Measurements from ENCODE around the gene MYRF. TPM values are rescaled to one million over a fixed set of nuclear protein-coding genes. Genes with fewer than 3 reads are reported as not detected.

MYRF gene
- total RNA-seq, 1 experiment from 2014 or later: 0.30 TPM

GRCh38 chr11:61718046-61718531 lies 34.3 kb upstream of the MYRF start:
- no peak for DNase-seq (ENCODE audit: extremely low read depth, low read depth)

GRCh38 chr11:61718621-61719302 lies 33.7 kb upstream of the MYRF start:
- DNase-seq (ENCODE audit: extremely low read depth, low read depth): no peak

- DNase-seq (ENCODE audit: extremely low read depth, low read depth): no peak
These were observed 32.5 kb upstream of the MYRF start for GRCh38 chr11:61719978-61720377.

- no peak for DNase-seq (ENCODE audit: extremely low read depth, low read depth)
These were observed 31.8 kb upstream of the MYRF start for GRCh38 chr11:61720597-61720996.

GRCh38 chr11:61724437-61724836 lies 28.0 kb upstream of the MYRF start:
- DNase-seq (ENCODE audit: extremely low read depth, low read depth): no peak

- no peak for DNase-seq (ENCODE audit: extremely low read depth, low read depth)
These were observed 26.6 kb upstream of the MYRF start for GRCh38 chr11:61725781-61726231.

GRCh38 chr11:61726775-61727174 lies 25.7 kb upstream of the MYRF start:
- no peak for DNase-seq (ENCODE audit: extremely low read depth, low read depth)

- DNase-seq (ENCODE audit: extremely low read depth, low read depth): no peak
These were observed 25.0 kb upstream of the MYRF start for GRCh38 chr11:61727401-61727811.

GRCh38 chr11:61728066-61728939 lies 24.1 kb upstream of the MYRF start:
- no peak for DNase-seq (ENCODE audit: extremely low read depth, low read depth)

GRCh38 chr11:61728940-61729219 lies 23.6 kb upstream of the MYRF start:
- peak; percentile 12 for DNase-seq (ENCODE audit: extremely low read depth, low read depth)

- DNase-seq (ENCODE audit: extremely low read depth, low read depth): no peak
These were observed 22.0 kb upstream of the MYRF start for GRCh38 chr11:61730240-61730994.

GRCh38 chr11:61731211-61731951 lies 21.1 kb upstream of the MYRF start:
- no peak for DNase-seq (ENCODE audit: extremely low read depth, low read depth)

- no peak for DNase-seq (ENCODE audit: extremely low read depth, low read depth)
These were observed 20.3 kb upstream of the MYRF start for GRCh38 chr11:61731952-61732675.

GRCh38 chr11:61732705-61733104 lies 19.7 kb upstream of the MYRF start:
- DNase-seq (ENCODE audit: extremely low read depth, low read depth): no peak

- peak; percentile 67 for DNase-seq (ENCODE audit: extremely low read depth, low read depth)
These were observed 19.1 kb upstream of the MYRF start for GRCh38 chr11:61733120-61733978.

- no peak for DNase-seq (ENCODE audit: extremely low read depth, low read depth)
These were observed 17.7 kb upstream of the MYRF start for GRCh38 chr11:61734767-61735166.

- DNase-seq (ENCODE audit: extremely low read depth, low read depth): no peak
These were observed 17.0 kb upstream of the MYRF start for GRCh38 chr11:61735391-61735790.

GRCh38 chr11:61736310-61736709 lies 16.1 kb upstream of the MYRF start:
- DNase-seq (ENCODE audit: extremely low read depth, low read depth): no peak

- DNase-seq (ENCODE audit: extremely low read depth, low read depth): no peak
These were observed 15.3 kb upstream of the MYRF start for GRCh38 chr11:61737131-61737530.

Measured in NCI-H460 (cell line).